Superior temporal gyrus (tissue), 1 donor: Measurements from ENCODE around the gene NANOGP8.
"Not testable (repeated sequence)": the region's sequence is repeated elsewhere in the genome, so short reads cannot be mapped to it uniquely, and the experiment has no call there.

Source experiments
- DNase-seq: peaks from one replicate; pipeline ENCODE4 v3.0.0-alpha.2; 2016; ENCODE audit errors: extremely low spot score

Gene NANOGP8

DNA sequence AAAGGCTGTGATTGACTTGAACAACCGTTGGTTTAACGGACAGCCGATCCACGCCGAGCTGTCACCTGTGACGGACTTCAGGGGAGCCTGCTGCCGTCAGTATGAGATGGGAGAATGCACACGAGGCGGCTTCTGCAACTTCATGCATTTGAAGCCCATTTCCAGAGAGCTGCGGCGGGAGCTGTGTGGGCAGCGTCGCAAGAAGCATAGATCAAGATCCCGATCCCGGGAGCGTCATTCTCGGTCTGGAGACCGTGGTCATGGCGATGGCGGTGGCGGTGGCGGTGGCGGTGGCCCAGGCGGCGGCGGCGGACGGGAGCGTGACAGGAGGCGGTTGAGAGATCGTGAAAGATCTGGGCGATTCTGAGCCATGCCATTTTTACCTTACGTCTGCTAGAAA, 7.8 kb upstream of the NANOGP8 start:
- DNase-seq = no peak

DNA sequence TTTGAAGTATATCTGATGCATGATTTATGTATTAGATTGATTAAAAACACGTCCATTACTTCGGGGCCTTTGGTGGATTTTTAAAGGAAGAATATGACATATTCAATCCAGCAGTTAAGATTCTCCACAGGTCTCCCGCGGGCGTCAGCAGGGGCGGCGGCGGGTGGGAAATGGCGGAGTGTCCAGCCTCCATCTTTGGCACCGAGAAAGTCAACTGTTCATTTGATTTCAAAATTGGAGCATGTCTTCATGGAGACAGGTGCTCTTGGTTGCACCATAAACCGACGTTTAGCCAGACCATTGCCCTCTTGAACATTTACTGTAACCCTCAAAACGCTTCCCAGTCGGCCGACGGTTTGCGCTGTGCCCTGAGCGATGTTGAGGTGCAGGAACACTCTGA, 7.2 kb upstream of the NANOGP8 start:
- no peak for DNase-seq

DNA sequence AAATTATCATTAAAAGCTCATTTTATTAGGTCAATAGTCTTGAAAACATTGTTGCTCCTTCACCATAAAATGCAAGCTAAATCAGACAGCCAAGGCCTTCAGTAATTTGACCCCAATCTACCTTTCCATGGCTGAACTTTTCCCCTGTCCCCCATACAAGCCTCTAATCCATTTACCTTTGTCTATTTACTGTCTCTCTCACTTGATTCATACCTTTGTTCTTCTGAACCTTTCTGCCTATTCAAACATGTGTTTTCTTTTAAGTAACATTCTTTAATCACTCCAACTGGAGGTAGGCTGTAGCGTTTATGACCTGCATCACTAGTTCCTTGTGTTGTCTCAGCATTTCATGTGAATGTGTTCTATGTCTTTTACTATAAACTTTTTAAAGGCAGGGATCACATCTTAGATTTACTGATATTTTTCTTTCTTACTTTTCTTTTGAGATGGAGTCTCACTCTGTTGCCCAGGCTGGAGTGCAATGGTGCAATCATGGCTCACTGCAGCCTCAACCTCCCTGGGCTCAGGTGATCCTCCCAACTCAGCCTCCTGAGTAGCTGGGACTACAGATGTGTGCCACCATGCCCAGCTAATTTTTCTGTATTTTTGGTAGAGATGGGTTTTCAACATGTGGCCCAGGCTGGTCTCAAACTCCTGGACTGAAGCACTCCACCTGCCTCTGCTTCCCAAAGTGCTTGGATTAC, 5.2 kb upstream of the NANOGP8 start:
- DNase-seq = no peak

DNA sequence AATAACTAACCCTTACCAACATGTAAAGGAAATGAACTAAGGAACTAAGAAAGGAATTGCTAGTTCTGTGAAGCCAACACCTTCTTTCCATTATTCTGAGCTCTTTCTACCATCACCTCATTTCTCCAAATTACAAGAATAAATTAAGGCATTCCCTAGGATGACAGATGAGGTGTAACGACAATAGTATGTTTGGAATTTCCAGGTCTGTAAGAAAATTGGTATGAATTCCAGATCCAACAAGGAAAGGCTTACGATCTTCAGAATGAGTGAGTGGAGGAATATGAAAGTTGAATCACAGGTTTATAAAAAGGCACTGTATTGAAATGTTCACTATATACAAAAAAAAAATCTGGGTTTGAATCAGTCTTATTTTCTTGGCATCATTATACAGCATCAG, 4.5 kb upstream of the NANOGP8 start:
- DNase-seq = no peak

DNA sequence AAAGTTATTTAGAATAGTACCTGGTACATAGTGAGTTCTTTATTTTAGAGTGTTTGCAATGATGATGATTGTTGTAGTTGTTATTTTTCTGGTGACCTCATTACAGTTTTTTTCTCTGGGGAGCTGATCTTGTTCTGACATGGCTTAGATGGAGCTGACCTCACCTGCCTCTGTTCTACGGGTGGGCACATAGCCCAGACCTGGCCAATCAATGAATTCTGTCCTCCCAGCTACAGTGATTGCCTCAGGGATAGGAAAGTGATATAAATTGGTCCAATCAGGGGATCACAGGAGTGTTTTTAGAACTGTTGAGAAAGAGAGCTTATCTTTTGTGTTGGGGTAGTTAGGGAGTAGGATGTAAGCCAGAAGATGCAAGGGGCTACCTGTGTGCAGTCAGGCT, 3.2 kb upstream of the NANOGP8 start:
- DNase-seq = no peak

DNA sequence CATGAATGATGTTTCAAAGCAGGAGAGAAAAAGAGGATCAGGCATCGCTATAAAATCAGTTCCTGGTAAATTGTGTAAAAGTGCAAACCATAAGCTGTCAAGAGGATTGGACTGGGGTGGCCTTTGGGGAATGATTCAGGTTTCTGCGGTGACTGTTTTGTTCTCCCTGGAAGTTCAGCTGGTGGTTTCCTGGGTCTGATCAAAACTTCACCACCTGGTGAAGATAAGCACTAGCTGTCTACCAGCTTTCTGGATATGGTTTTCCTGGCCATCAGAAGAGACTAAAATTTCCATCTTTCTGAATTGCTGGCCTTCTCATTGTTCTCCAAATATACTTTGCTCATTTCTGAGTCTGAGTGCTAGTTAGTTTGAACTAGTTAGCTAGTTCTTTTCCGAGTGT, 2.7 kb upstream of the NANOGP8 start:
- no peak for DNase-seq

DNA sequence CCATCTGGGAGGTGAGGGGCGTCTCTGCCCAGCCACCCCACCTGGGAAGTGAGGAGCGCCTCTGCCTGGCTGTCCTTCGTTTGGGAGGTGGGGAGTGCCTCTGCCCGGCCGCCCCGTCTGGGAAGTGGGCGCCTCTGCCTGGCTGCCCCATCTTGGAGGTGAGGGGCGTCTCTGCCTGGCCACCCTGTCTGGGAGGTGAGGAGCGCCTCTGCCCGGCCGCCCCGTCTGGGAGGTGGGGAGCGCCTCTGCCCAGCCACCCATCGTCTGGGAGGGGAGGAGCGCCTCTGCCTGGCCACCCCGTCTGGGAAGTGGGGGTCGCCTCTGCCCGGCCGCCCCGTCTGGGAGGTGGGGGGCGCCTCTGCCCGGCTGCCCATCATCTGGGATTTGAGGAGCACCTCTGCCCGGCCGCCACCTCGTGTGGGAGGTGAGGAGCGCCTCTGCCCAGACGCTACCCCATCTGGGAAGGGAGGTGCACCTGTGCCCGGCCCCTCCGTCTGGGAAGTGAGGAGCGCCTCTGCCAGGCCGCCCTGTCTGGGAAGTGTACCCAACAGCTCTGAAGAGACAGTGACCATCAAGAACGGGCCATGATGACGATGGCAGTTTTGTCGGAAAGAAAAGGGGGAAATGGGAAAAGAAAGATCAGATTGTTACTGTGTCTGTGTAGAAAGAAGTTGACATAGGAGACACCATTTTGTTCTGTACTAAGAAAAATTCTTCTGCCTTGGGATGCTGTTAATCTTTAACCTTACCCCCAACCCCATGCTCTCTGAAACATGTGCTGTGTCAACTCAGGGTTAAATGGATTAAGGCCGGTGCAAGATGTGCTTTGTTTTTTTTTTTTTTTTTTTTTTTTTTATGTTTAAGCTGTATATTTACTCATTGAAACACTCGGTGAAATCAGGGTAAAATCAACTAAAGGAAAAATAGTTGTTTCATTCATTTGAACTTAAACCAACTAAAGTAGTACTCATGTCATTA, 2.4 kb downstream of the NANOGP8 start:
- DNase-seq = not testable (repeated sequence)

DNA sequence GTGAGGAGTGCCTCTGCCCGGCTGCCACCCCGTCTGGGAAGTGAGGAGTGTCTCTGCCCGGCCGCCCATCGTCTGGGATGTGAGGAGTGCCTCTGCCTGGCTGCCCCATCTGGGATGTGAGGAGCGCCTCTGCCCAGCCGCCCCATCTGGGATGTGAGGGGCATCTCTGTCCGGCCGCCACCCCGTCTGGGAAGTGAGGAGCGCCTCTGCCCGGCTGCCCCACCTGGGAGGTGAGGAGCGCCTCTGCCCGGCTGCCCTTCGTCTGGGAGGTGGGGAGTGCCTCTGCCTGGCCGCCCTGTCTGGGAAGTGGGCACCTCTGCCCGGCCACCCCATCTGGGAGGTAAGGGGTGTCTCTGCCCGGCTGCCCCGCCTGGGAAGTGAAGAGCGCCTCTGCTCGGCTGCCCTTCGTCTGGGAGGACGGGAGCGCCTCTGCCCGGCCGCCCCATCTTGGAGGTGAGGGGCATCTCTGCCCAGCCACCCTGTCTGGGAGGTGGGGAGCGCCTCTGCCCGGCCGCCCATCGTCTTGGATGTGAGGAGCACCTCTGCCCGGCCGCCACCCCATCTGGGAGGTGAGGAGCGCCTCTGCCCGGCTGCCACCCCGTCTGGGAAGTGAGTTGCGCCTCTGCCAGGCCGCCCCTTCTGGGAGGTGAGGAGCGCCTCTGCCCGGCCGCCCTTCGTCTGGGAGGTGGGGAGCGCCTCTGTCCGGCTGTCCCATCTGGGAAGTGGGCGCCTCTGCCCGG, 3.3 kb downstream of the NANOGP8 start:
- not testable (repeated sequence) for DNase-seq

DNA sequence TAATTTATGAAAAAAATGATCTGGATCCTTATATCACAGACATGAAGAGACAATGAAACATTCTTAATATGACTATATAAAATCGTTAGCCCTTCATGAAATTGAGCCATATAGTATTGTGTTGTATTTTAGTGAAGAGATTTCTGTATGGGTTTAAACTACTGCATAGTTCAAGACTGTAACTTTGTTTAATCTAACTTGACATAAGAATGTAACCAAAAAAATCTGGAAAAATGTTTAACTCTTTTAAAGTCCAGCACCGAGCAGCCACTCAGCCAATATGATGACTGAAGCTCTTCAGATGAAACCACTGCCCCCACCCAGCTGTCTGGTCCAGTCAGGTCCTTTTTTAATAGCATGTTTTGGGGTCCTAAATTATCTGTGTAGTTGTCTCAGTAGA, 4.9 kb downstream of the NANOGP8 start:
- no peak for DNase-seq

DNA sequence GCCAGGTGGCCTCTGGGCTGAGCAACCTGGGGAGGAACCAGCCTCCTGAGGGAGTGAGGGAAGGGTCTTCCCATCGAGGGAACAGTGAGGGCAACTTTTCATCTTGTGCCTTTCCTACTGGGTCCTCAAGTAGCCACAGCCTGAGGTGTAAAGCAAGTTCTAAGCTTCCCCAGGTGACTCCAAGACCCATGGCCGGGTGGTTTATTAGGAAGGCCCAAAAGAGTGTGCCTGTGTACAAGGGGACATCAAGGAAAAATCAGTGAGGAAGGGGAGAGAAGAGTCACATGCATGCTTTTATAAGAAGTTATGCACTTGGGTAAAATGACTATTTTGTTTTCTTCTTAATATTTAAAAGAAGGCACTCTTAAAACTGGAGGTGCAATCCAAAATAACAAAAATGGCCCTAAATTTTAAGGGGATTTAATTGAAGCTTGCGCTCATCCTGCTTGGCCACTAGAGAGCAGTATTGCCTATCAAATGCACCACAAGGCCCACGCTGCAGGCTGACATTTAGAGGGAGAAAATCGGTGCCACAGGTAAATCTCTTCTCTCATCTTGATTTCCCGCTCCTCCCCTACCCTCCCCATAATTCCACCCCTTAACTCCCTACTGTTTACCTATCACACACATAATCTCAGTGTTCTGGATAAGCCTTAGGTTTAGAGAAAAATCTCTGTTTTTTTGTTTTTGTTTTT, 6.7 kb downstream of the NANOGP8 start:
- peak; percentile 73 for DNase-seq

DNA sequence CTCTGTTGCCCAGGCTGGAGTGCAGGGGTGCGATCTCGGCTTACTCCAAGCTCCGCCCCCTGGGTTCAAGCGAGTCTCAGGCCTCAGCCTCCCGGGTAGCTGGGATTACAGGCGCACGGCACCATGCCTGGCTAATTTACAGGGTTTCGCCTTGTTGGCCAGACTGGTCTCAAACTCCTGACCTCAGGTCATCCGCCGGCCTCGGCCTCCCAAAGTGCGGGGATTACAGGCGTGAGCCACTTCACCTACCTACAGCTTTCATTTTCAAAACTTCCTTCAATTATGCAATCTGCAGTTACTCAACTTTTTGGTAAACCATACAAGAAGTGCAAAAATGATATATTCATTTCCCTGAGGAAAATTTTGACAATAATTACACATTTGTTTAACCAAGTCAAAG, 14.0 kb downstream of the NANOGP8 start:
- DNase-seq = no peak

DNA sequence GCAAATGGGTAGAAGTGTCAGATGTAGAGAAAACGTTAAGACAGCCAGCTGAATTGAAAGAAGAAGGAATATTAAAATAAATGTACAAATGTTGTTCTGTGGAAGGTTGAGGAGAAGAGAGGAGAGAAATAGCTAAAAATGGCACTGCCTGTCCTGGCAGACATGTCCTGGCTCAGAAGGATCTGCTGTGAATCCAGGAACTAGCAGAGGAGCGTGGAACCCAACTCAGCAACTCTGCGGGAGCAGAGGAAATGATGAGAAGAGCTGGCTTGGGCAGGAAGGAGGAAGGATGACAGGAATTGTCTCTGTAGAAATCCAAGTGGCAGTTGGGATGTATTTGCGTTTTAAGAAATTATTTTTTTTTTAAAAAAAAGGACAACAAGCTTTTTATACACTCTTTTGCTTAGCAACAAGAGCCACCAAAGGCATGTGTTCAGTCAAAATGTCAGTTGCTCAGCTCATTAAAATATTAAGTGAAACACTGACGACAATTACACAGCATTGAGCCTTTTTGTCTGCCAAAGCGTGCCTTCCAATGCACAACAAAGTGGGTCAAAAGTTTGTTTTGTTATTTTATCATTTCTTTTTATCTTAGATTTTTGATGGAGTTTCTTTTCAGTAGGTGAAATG, 16.1 kb downstream of the NANOGP8 start:
- no peak for DNase-seq

DNA sequence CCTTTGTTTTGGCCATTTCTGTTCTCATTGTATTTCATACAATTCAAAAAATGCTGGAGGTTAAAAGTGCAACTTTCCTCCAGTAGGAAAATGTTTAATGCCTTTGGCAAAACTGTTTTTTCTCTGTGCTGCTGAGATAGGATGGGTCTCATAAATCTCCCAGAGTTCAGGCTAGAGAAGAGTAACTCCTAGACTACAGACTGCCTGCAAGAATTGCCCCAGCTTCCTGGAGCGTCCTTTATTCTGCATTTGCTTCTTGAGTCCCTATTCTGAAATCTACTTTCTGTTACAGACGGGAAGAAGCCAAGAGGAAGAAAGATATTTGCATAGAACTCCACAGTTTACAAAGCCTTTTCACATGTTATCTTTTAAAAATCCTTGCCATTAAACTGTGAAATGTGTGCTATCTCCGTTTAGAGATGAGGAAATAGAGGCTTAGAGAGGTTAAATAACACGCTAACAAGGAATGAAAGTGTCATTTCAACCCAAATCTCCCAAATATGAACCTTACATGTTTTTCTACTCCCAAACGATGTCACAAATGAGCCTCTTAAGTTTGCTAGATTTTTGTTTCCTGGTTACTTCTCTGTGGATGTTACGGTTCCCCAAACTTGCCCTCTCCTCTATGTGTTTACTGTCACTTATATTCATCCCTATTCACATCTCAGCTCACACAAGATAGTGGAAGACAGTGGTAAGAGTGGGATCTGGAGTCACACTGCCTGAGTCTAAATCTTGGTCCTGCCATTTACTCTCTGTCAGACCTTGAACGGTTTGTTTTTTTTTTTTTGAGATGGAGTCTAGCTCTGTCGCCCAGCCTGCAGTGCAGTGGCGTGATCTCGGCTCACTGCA, 17.4 kb downstream of the NANOGP8 start:
- DNase-seq = no peak

DNA sequence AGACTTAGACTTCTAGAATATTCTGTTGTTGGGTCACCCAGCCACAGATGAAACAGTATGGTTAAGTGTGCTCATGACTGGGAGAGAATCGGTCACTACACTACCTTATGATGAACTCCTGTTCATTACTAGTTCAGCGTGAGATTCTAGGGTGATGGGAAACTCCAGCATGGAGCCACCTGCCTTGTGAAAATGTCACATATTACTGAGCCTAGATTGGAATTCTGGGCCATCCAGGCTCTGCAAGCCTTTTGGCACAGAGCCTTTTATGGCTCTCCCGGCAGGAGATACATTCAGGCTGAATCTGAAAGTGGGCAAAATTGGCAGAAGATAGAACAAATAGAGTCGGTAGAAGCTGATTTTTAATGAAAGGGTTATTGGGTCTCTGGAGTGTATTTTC, 19.0 kb downstream of the NANOGP8 start:
- DNase-seq = no peak

DNA sequence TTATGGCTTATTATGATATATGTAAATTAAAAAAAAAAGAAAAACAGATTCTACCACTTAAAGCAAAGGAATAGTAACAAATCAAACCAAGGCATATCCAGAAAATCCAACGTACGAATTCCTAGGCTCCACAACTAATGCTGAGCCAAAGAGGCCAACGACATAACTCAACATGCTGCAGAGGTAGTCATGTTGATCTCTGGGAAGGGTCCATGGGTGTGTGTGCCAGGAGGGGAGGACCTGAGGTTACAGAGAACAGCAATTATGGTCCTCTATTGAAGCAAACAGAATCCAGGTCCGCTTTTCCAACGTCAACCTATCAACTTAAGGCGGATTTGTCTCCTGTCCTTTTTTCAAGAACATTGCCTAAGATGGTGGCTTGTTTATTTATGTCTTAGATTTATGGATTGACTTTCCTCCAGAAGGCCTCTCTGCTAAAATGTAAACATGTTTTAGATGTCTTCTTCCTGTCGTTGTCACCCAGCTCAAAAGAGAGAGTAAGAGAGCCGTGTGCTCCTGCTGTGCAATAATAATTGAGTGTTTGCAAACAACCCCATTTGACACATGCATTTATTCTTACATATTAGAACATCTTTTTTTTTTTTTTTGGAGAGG, 20.4 kb downstream of the NANOGP8 start:
- no peak for DNase-seq

DNA sequence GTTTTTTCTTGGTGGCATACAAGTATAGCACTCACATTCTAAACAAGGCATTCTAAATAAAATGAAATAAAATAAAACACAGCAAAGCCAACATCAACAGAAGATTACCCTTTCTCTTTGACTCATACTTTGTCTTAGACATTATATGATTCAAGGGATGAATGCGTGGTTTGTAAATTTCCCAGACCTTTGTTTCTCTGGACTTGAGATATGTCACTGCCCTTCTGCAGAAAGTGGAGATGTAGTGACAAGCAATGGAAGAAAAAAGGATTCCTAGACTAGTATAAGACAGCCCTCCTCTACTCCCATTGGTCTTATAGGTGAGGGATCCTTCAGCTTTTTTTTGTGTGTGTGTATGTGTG, 22.4 kb downstream of the NANOGP8 start:
- no peak for DNase-seq

DNA sequence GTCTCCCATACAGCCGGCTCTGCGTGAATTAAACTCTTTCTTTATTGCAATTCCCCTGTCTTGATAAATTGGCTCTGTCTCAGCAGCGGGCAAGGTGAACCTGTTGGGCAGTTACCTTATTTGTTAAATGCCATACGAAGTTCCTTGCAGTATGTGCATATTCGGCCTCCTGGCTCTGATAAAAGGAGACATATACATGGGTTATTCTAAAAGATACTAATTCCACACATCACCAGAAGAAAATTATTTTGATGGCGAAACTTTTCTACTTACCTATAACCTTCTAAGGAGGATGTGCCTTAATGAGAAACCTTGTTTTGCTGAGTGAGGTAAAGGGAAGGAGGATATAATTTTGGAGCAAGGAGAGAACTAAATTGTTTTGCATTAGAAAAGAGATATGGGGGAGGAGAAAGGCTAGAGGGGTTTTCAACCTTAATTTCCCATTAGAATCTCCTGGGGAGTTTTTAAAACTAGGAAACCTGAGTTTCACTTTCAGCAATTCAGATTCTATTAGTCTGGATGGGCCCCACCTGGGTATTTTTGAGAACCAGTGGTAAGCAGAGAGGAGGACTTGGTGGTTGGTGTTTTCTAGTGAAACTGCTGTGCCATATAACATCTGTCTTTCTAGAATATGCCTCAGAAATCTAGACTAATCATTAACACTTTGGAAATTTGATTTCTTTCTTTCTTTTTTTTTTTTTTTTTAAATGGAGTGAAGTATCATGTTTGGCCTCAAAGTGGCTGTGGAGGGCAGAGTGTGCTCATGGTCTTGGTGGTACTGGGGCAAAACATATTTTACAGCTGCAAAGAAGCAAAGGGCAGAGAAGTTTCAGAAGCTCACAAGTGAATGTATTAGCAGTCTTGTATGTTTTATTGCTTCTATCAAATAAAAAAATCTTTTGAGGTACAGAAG, 23.0 kb downstream of the NANOGP8 start:
- no peak for DNase-seq

DNA sequence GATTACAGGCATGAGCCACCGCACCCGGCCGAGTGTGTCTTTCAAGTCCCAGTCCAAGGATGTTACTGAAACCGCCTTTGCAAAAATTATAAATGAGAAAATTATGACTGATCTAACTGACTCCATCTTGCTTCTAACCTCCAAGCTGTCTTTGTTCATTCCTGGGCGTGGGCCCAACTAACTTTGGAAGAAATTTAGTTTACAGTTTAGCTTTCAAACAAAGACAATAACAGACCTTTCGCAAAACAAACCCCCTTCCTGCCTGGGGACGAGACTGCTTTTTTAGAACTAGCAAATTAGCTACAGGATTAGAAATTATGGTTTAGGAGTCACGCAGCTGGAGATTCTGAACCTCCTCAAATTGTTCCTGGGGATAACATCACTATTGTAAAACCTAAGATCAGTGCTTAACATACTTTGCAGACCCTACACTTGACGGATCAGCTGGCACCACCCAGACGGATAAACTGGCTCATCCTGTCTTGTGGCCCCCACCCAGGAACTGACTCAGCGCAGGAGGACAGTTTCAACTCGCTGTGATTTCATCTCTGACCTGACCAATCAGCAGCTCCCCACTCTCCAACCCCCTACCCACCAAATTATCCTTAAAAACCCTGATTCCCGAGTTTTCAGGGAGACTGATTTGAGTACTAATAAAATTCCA, 23.8 kb downstream of the NANOGP8 start:
- no peak for DNase-seq
